HEK293 (cell line): Measurements from ENCODE around the gene ANKRD52.

ENCODE experiments used
- CTCF ChIP-seq: fragments of 450-650 bp; formaldehyde crosslinking; IDR thresholded peaks from 2 replicates; pipeline ENCODE4 v1.5.1; 2016; ENCODE audit warnings: missing biosample characterization, missing genetic modification characterization
- HOXA7 ChIP-seq: sonication (generic); formaldehyde crosslinking; IDR thresholded peaks from 2 replicates; pipeline ENCODE4 v1.8.1; 2022; ENCODE audit warnings: missing genetic modification reagents, borderline replicate concordance
- KLF16 ChIP-seq: fragments of 450-650 bp; formaldehyde crosslinking; IDR thresholded peaks from 2 replicates; pipeline ENCODE4 v1.5.1; 2017; ENCODE audit warnings: missing biosample characterization, missing genetic modification characterization
- TCF7L2 ChIP-seq: IDR thresholded peaks from 2 replicates; pipeline ENCODE4 v1.6.1; 2011; ENCODE audit warnings: low read depth, mild to moderate bottlenecking, inconsistent platforms, low read length, moderate library complexity, borderline replicate concordance
- ZFP41 ChIP-seq: fragments of 450-650 bp; formaldehyde crosslinking; IDR thresholded peaks from 2 replicates; pipeline ENCODE4 v1.5.1; 2016; ENCODE audit warnings: missing biosample characterization, missing genetic modification characterization, borderline replicate concordance
- ZNF169 ChIP-seq: fragments of 450-650 bp; formaldehyde crosslinking; IDR thresholded peaks from 2 replicates; pipeline ENCODE4 v1.5.1; 2016; ENCODE audit warnings: missing biosample characterization, missing genetic modification characterization
- ZNF311 ChIP-seq: fragments of 450-650 bp; formaldehyde crosslinking; IDR thresholded peaks from 2 replicates; pipeline ENCODE4 v1.5.1; 2017; ENCODE audit warnings: missing biosample characterization, missing genetic modification characterization, borderline replicate concordance
- ZNF558 ChIP-seq: fragments of 450-650 bp; formaldehyde crosslinking; IDR thresholded peaks from 2 replicates; pipeline ENCODE4 v1.5.1; 2016; ENCODE audit warnings: missing biosample characterization, missing genetic modification characterization
- ZNF629 ChIP-seq: fragments of 450-650 bp; formaldehyde crosslinking; IDR thresholded peaks from 2 replicates; pipeline ENCODE4 v1.5.1; 2017; ENCODE audit warnings: missing biosample characterization, missing genetic modification characterization
- ZNF654 ChIP-seq: fragments of 450-650 bp; formaldehyde crosslinking; IDR thresholded peaks from 2 replicates; pipeline ENCODE4 v1.5.1; 2016; ENCODE audit warnings: low read depth, missing biosample characterization, missing genetic modification characterization
- ZNF76 ChIP-seq: fragments of 450-650 bp; formaldehyde crosslinking; IDR thresholded peaks from 2 replicates; pipeline ENCODE4; 2016; ENCODE audit warnings: low read depth, missing biosample characterization, missing genetic modification characterization, borderline replicate concordance

- TF ChIP-seq HOXA7 (CRISPR knock-in tag) (no peak), CTCF (no peak), ZFP41 (tag by site-specific recombination) (no peak), KLF16 (tag by site-specific recombination) (no peak), TCF7L2 (no peak), ZNF169 (no peak), ZNF558 (tag by site-specific recombination) (no peak), ZNF76 (tag by site-specific recombination) (no peak), ZNF629 (tag by site-specific recombination) (no peak), ZNF654 (tag by site-specific recombination) (no peak), ZNF311 (tag by site-specific recombination) (no peak)
Measured at GRCh38 chr12:56241424-56242303, 16.5 kb downstream of the ANKRD52 start.
